ENCODE results near the gene NPDC1.

Gene NPDC1

GRCh38 chr9:137023157-137023556 lies 22.8 kb downstream of the NPDC1 start:
- DNase-seq: no peak

GRCh38 chr9:137022662-137023008 lies 23.3 kb downstream of the NPDC1 start:
- DNase-seq: no peak

GRCh38 chr9:137021979-137022661 lies 23.9 kb downstream of the NPDC1 start:
- peak; percentile 85 for DNase-seq

GRCh38 chr9:137021568-137021978 lies 24.4 kb downstream of the NPDC1 start:
- DNase-seq: no peak

- DNase-seq: no peak
Measured at GRCh38 chr9:137020771-137021567, 25.0 kb downstream of the NPDC1 start.

GRCh38 chr9:137019891-137020683 lies 25.9 kb downstream of the NPDC1 start:
- no peak for DNase-seq

- no peak for DNase-seq
Measured at GRCh38 chr9:137018761-137019559, 27.0 kb downstream of the NPDC1 start.

- DNase-seq: no peak
Measured at GRCh38 chr9:137017791-137018497, 28.0 kb downstream of the NPDC1 start.

- no peak for DNase-seq
Measured at GRCh38 chr9:137017071-137017470, 28.9 kb downstream of the NPDC1 start.

GRCh38 chr9:137016436-137016835 lies 29.5 kb downstream of the NPDC1 start:
- no peak for DNase-seq

- DNase-seq: no peak
Measured at GRCh38 chr9:137015976-137016375, 30.0 kb downstream of the NPDC1 start.

- DNase-seq: no peak
Measured at GRCh38 chr9:137015540-137015930, 30.4 kb downstream of the NPDC1 start.

- no peak for DNase-seq
Measured at GRCh38 chr9:137014776-137015539, 31.0 kb downstream of the NPDC1 start.

GRCh38 chr9:137014166-137014565 lies 31.8 kb downstream of the NPDC1 start:
- no peak for DNase-seq

GRCh38 chr9:137013571-137013940 lies 32.4 kb downstream of the NPDC1 start:
- DNase-seq: no peak

GRCh38 chr9:137012694-137013570 lies 33.0 kb downstream of the NPDC1 start:
- no peak for DNase-seq

- no peak for DNase-seq
Measured at GRCh38 chr9:137011907-137012675, 33.9 kb downstream of the NPDC1 start.

GRCh38 chr9:137011156-137011555 lies 34.8 kb downstream of the NPDC1 start:
- no peak for DNase-seq

GRCh38 chr9:137009938-137010732 lies 35.8 kb downstream of the NPDC1 start:
- DNase-seq: no peak

All from MV-4-11 (cell line).